Ovary (tissue), 3 donors: Measurements from ENCODE around the gene CYTL1.

Experiments
- CTCF ChIP-seq, 3 donors: fragments of 450-650 bp in 2 of 3; fragments of 200-600 bp in 1 of 3; IDR thresholded peaks; one replicate each; pipeline versions ENCODE4 v1.5.1 to v1.8.0; 2016 to 2022; ENCODE audit warnings: antibody characterized with exemption in 3 of 3, mild to moderate bottlenecking in 1 of 3
- EP300 ChIP-seq: sonication (generic); formaldehyde crosslinking; IDR thresholded peaks from one replicate; pipeline ENCODE4 v1.6.1; 2017; ENCODE audit warnings: antibody characterized with exemption
- POLR2A ChIP-seq: fragments of 450-650 bp; IDR thresholded peaks from one replicate; pipeline ENCODE4 v1.6.1; 2017; ENCODE audit warnings: antibody characterized with exemption, mild to moderate bottlenecking, moderate library complexity
- donor health status: DM: no; HTN: no; CAD: no.

- TF ChIP-seq POLR2A, result no peak
- TF ChIP-seq CTCF (IDR thresholded peaks at IDR 0.05), result no peak
- no peak for TF ChIP-seq EP300
Measured at GRCh38 chr4:5067908-5068307, 48.6 kb upstream of the CYTL1 start.
